ENCODE data around the gene SRC.

SRC gene

DNA sequence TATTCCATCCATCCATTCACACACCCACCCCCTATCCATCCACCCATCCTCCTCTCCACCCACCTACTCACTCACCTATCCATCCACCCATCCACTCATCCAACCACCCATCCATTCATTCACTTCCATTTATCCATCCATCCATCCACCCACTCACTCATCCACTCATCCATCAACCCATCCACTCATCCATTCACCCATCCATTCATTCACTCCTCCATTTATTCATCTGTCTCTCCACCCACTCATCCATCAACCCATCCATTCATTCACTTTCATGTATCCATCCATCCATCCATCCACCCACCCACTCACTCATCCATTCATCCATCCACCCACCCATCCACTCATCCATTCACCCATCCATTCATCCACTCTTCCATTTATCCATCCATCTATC, 84.1 kb downstream of the SRC start:
- DNase-seq (ENCODE audit: low read depth) = no peak

DNA sequence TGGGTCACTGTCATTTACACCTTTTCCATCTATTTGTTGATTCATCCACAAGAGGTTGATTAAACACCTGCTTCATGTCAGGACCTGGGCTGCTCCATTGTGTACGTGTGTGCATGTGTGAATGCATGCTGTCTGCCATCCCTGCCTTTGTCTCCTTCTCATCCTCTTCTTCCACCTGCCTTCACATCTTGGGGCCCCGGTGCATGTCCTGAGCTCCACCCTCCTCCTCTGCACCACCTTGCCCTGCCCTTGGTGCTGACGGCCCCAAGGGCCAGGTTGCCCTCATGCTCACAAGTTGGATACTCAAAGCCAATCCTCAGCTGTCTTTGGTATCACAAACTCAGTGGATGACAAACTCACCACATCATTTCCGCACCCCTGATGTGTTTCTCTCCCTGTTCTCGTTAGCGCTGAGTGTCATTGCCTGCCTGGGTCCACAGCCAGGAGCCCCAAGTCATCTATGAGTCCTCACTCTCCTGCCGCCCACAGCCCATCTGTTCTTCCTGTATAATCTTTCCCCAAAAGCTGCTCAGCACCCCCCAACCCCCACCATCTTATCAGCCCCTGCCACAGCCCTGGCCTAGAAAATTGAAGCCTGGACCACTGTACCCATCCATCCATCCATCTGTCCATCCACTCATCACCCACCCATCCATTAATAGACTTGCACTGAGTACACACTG, 85.0 kb downstream of the SRC start:
- no peak for DNase-seq (ENCODE audit: low read depth)

DNA sequence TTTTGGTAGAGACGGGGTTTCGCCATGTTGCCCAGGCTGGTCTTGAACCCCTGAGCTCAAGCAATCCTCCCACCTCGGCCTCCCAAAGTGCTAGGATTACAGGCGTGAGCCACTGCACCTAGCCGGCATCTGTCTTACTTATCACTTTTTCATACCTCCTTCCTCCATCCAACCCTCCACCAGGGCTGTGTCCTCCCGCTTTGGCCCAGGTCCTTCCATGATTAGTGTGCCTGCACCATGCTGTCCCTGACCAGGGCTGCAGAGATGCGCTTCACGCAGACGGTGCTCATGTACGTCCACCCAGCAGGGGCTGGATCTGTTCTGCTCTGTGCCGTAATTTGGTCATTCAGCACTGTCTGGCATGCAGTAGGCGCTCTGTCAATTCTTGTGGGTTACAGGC, 85.8 kb downstream of the SRC start:
- DNase-seq (ENCODE audit: low read depth) = no peak

- DNase-seq (ENCODE audit: low read depth) = no peak
These were observed 86.7 kb downstream of the SRC start for GRCh38 chr20:37432606-37433005.

DNA sequence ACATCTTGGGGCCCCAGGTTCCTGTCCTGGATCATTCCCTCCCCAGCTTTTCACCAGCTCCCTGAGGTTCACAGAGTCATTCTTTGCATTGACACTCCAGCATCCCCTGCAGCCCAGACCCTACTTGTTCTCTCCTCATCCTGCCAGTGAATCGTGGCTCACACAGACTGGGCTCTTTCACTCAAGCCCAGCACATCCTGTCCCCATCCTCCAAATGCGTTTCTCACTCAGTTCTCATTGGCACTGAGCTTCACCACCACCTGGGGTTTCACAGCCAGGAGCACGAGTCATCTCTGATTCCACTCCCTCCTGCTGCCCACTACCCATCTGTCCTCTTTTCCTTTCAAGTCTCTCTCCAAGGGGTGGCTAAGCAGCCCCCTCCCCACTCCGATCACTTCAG, 89.7 kb downstream of the SRC start:
- no peak for DNase-seq (ENCODE audit: low read depth)

GRCh38 chr20:37436527-37437186, 90.7 kb downstream of the SRC start:
- no peak for DNase-seq (ENCODE audit: low read depth)

DNA sequence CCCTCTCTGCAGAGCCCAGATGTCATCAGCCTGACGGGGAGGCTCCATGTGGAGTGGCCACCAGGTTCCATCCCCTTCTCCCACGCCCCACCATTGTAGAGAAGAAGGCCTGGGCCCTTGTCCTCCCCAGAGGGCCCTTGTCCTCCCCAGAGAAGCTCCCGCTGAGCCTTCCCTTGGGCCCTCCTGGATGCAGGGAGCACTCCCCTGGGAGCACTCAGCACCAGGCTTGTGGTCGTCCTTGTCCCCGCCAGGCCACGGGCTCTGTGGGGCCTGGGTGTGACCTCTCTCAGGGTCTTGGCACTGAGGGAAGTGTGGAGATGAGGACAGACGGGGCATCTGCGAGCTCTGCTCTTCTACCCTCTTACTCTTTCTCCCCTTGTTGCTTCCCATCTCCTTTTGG, 91.7 kb downstream of the SRC start:
- no peak for DNase-seq (ENCODE audit: low read depth)

DNA sequence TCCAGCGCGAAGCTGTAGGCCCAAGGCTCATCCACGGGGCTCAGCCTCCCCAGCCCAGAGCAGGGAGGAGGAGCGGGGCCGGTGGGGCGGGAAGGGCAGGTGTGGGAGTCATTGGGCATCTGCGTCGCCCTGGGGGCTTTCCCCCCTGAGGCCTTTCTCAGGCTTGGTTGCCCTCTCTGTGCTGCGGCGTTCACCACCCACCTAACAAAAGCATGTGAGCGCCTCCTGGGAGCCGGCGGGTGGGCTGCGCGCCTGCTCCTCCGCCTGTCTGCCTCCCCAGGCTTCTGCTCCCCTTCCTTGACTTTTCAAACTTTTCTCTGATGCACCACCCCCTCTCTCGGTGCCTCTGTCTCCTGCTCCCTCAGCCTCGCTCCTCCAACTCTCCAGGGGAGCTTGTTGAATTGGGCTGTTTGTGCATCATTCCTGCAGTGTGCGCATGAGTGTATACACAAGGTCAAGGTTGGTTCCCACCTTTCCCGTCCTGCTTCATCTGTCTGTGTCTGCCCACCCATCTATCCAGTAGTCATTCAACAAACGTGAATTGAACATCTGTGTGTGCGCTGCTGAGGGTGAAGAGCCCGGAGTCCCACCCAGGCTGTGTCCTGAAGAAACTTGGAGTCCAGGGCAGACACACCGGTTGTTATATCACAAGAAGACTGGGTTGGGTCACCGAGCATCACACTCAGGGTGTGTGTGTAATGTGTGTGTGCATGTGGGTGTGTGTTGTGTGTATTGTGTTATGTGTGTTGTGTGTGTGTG, 92.7 kb downstream of the SRC start:
- DNase-seq (ENCODE audit: low read depth) = no peak

- DNase-seq (ENCODE audit: low read depth) = no peak
These were observed 93.4 kb downstream of the SRC start for GRCh38 chr20:37439223-37439933.

DNA sequence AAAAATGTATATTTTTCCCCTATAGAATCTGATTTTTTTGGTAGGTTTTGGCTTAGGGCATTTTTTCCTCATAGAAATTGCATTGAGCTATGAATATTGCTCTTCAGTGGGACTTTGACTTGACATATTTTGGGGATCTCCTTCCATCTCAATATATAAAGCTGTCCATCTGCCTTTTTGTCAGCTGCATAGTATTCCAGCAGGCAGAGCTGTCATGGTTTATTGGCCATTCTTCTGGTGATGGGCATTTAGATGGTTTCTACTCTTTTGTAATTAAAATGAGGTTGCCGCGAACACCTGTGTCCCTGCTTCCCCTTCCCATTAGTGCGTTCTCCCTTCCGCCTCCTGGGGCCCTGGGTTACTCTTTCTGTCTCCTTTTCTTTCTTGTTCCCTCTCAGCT, 95.1 kb downstream of the SRC start:
- DNase-seq (ENCODE audit: low read depth) = no peak

DNA sequence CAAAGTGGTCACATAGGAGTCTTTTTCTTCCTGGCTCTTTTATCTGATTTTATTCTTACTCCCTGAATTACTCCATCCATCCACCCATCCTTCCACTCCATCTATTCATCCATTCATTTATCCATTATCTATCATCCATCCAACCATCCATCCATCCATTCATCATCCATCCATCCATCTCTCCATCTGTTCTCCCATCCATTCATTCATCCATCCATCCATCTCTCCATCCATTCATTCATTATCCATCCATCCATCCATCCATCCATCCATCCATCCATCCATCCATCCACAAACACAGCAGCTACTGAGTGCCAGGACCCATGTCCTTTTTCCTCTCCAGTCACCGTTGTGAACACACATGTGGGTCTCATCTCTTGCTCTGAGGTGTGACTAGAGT, 96.6 kb downstream of the SRC start:
- no peak for DNase-seq (ENCODE audit: low read depth)

GRCh38 chr20:37442986-37443385, 97.0 kb downstream of the SRC start:
- DNase-seq (ENCODE audit: low read depth) = no peak

- no peak for DNase-seq (ENCODE audit: low read depth)
These were observed 97.7 kb downstream of the SRC start for GRCh38 chr20:37443596-37443995.

GRCh38 chr20:37445041-37445440, 99.1 kb downstream of the SRC start:
- no peak for DNase-seq (ENCODE audit: low read depth)

GRCh38 chr20:37446286-37447032, 100.5 kb downstream of the SRC start:
- no peak for DNase-seq (ENCODE audit: low read depth)

DNA sequence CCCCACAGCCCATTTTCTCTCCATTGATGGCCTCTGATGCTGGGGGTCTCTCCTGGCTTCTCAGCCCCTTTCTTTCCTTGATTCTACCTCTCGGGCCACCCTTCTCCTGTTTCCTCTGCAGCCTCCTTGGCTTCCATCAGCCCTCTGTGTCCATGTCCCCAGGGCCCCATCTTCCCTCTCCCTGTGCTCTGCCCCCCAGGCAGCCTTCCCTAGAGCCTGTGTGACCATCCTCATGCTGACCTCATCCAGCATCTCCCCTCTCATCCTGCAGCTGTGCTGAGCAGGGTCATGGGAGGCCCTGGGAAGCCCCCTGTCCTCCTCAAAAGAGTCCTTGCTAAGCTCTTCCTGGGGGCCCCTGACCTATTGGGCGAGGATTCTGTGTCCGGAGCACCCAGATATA, 101.7 kb downstream of the SRC start:
- DNase-seq (ENCODE audit: low read depth) = no peak

GRCh38 chr20:37449276-37449675, 103.3 kb downstream of the SRC start:
- no peak for DNase-seq (ENCODE audit: low read depth)

GRCh38 chr20:37450344-37450743, 104.4 kb downstream of the SRC start:
- DNase-seq (ENCODE audit: low read depth) = no peak

DNA sequence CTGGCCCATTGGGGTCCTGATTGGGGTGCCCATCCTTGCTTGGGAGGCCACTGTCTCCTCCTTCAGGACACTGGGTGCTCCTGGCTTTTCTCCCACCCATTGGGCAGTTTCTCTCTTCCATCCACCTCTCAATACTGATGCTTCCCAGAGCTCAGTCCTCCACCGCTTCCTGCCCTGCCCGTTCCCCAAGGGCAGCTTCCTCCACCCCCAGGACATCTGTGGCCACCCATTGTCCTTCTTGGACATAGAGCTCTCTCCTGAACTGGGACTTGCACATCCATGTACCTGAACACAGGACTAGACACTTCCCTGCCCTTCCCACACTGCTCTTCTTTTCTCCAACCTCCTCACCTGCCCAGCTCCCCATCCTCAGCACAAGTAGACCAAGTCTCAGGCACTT, 105.7 kb downstream of the SRC start:
- no peak for DNase-seq (ENCODE audit: low read depth)

DNA sequence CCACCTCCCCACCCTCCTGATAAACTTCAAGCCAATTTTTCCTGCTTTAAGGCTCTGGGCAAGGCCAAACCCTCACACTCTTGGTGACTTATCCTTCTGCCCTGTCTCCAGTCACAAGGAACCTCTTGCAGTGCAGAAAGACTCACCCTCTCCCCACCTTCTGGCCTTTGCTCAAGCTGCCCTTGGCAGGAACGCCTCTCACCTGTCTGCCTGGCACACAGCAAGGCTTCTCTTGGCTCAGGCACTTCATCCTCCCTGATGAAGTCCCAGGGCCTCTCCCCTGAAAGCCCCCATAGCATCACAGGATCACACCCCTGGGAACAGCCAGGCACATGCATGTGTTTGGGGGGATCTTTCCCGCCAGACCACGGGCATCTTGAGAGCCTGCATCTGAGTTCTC, 106.3 kb downstream of the SRC start:
- no peak for DNase-seq (ENCODE audit: low read depth)

GRCh38 chr20:37453288-37453687, 107.3 kb downstream of the SRC start:
- DNase-seq (ENCODE audit: low read depth) = no peak

- no peak for DNase-seq (ENCODE audit: low read depth)
These were observed 107.9 kb downstream of the SRC start for GRCh38 chr20:37453836-37454235.

All from stimulated activated CD4-positive, alpha-beta T cell treated with anti-CD3 and anti-CD28 coated beads, Interleukin-2, amount 100 ng/mL, for 4 hours (primary cell).